AG09309 (cell line): ENCODE results near the gene RIC8B.

Experiments
- DNase-seq: peaks from one replicate; pipeline ENCODE4 v3.0.0-alpha.2; 2010; ENCODE audit warnings: low read depth
- H3K4me3 ChIP-seq: 2 replicates; pipeline ENCODE4 v1.5.1; 2011; ENCODE audit warnings: mild to moderate bottlenecking, low read depth, low read length, moderate library complexity; ENCODE audit not compliant: control insufficient read depth
- CTCF ChIP-seq: IDR thresholded peaks from 2 replicates; pipeline ENCODE4 v1.5.1; 2011; ENCODE audit warnings: mild to moderate bottlenecking, low read depth, low read length, inconsistent platforms; ENCODE audit not compliant: insufficient read depth, control insufficient read depth; ENCODE audit errors: missing control alignments

RIC8B gene

GRCh38 chr12:106736051-106736957 is 38.2 kb upstream of the RIC8B start:
- peak; percentile 19 for TF ChIP-seq CTCF
- no peak overlapping the region for H3K4me3 ChIP-seq
- DNase-seq: peak; percentile 4

- H3K4me3 ChIP-seq: no peak overlapping the region
- TF ChIP-seq CTCF: no peak
- no peak for DNase-seq
These were observed 35.2 kb upstream of the RIC8B start for GRCh38 chr12:106739318-106739717.

GRCh38 chr12:106739815-106740530 is 34.5 kb upstream of the RIC8B start:
- no peak for DNase-seq
- no peak for TF ChIP-seq CTCF
- H3K4me3 ChIP-seq: no peak overlapping the region

- TF ChIP-seq CTCF: no peak
- no peak for DNase-seq
- no peak overlapping the region for H3K4me3 ChIP-seq
These were observed 33.7 kb upstream of the RIC8B start for GRCh38 chr12:106740818-106741217.

- no peak for DNase-seq
- TF ChIP-seq CTCF: no peak
- H3K4me3 ChIP-seq: no peak overlapping the region
These were observed 33.2 kb upstream of the RIC8B start for GRCh38 chr12:106741247-106741646.

GRCh38 chr12:106743270-106743988 is 31.1 kb upstream of the RIC8B start:
- no peak for DNase-seq
- TF ChIP-seq CTCF: no peak
- H3K4me3 ChIP-seq: no peak overlapping the region
